Gastroesophageal sphincter (tissue), 4 donors: ENCODE results near the gene KRT40. TPM values are rescaled to one million over a fixed set of nuclear protein-coding genes. Genes with fewer than 3 reads are reported as not detected.

Experiments
- ATAC-seq: fragments of 150-250 bp; one replicate; pipeline ENCODE4 v1.9.1; 2016; ENCODE audit warnings: mild to moderate bottlenecking, moderate library complexity
- H3K27ac ChIP-seq, 4 donors: fragments of 200-600 bp; sonication (generic) in 3 of 4; 1 replicate in 3 of 4; 2 replicates in 1 of 4; pipeline ENCODE4 v1.5.1; 2016 to 2019
- H3K27me3 ChIP-seq: fragments of 200-600 bp; sonication (generic); one replicate; pipeline ENCODE4 v1.5.1; 2019
- H3K36me3 ChIP-seq, 2 donors: fragments of 200-600 bp; sonication (generic); one replicate each; pipeline ENCODE4 v1.5.1; 2019; ENCODE audit warnings: control low read depth in 1 of 2
- H3K4me1 ChIP-seq, 3 donors: fragments of 200-600 bp; sonication (generic); 1 replicate in 2 of 3; 2 replicates in 1 of 3; pipeline ENCODE4 v1.5.1; 2016 to 2019; ENCODE audit warnings: control low read depth in 2 of 3
- H3K4me3 ChIP-seq, 2 donors: fragments of 200-600 bp; sonication (generic); one replicate each; pipeline ENCODE4 v1.5.1; 2019; ENCODE audit warnings: mild to moderate bottlenecking in 1 of 2, moderate library complexity in 1 of 2
- H3K9me3 ChIP-seq, 3 donors: fragments of 200-600 bp; sonication (generic); one replicate each; pipeline ENCODE4 v1.5.1; 2017 to 2019; ENCODE audit warnings: control low read depth in 2 of 3
- EP300 ChIP-seq: sonication (generic); formaldehyde crosslinking; IDR thresholded peaks from one replicate; pipeline ENCODE4 v1.6.1; 2017; ENCODE audit warnings: antibody characterized with exemption, mild to moderate bottlenecking
- POLR2A ChIP-seq, 2 donors: fragments of 450-650 bp; IDR thresholded peaks; one replicate each; pipeline ENCODE4 v1.6.1; 2017; ENCODE audit warnings: antibody characterized with exemption in 2 of 2, mild to moderate bottlenecking in 2 of 2, moderate library complexity in 1 of 2
- POLR2AphosphoS5 ChIP-seq: sonication (generic); formaldehyde crosslinking; IDR thresholded peaks from one replicate; pipeline ENCODE4 v1.6.1; 2017; ENCODE audit warnings: antibody characterized with exemption
- WGBS, 2 donors: methylation state at CpG; one replicate each; pipeline ENCODE4 v1.1.5; 2018; ENCODE audit warnings: low coverage in 1 of 2; 5-methylcytosine and 5-hydroxymethylcytosine counted together
- total RNA-seq, 4 donors: library from RNA; depleted of rRNA; stranded (reverse); fragments of >200 nt; gene quantifications; one replicate each; pipeline ENCODE4 v1.1.0, GENCODE V29; 2016
- TF ChIP-seq, protein P1 (sequence below), 4 experiments: fragments of 200-600 bp in 2 of 4; fragments of 450-650 bp in 2 of 4; sonication (generic) in 1 of 4; IDR thresholded peaks; one replicate each; pipeline ENCODE4 v1.5.1; 2017 to 2019; ENCODE audit warnings: antibody characterized with exemption in 4 of 4, mild to moderate bottlenecking in 2 of 4, moderate library complexity in 2 of 4

The KRT40 gene
- total RNA-seq, 4 donors from 2014 or later, result not detected

DNA sequence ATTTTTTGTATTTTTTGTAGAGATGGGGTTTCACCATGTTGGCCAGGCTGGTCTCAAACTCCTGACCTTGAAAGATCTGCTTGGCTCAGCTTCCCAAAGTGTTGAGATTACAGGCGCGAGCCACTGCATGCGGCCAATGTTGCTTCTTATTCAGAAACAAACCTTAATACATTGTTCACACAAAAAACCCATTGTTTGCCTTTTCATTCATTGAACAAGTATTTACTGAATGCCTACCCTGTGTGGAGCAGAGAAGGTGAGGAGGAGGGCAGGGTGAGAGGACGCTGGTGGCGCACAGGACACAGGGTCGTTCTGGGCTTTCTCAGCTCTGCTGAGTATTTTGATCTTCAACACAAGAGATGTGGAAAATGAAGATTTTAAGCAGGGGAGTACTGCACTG, 38.7 kb downstream of the KRT40 start:
- no peak for ATAC-seq
- TF ChIP-seq POLR2AphosphoS5, result no peak
- no peak for TF ChIP-seq EP300
- TF ChIP-seq, protein P1, sequence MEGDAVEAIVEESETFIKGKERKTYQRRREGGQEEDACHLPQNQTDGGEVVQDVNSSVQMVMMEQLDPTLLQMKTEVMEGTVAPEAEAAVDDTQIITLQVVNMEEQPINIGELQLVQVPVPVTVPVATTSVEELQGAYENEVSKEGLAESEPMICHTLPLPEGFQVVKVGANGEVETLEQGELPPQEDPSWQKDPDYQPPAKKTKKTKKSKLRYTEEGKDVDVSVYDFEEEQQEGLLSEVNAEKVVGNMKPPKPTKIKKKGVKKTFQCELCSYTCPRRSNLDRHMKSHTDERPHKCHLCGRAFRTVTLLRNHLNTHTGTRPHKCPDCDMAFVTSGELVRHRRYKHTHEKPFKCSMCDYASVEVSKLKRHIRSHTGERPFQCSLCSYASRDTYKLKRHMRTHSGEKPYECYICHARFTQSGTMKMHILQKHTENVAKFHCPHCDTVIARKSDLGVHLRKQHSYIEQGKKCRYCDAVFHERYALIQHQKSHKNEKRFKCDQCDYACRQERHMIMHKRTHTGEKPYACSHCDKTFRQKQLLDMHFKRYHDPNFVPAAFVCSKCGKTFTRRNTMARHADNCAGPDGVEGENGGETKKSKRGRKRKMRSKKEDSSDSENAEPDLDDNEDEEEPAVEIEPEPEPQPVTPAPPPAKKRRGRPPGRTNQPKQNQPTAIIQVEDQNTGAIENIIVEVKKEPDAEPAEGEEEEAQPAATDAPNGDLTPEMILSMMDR (IDR thresholded peaks at IDR 0.05), result no peak
- no peak for TF ChIP-seq POLR2A (IDR thresholded peaks at IDR 0.05)

DNA sequence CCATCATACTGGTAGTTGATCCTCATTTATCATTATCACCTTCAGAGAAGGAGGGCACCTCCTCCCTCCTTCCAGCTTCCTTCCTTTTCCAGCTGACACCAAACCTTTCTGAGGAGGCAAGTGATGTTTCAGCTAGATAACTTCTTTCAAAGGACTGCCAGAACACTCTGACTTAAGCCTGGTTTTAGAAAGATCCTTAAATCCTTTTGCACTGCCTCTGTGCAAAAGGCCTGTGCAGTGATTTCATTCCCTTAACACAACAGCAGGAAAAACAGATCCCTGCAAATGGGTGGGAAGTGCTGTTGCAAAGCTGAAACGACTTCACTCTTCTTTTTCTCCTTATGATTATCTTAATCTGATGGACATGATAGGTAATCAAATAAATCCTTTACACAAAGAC, 39.6 kb downstream of the KRT40 start:
- TF ChIP-seq POLR2AphosphoS5 (no peak), POLR2A (IDR thresholded peaks at IDR 0.05) (no peak)
- TF ChIP-seq, protein P1 (IDR thresholded peaks at IDR 0.05), result no peak
- no peaks in the 10 kb centered on the region for H3K4me1 ChIP-seq
- peaks cover 29% of the 10 kb centered on the region for H3K27me3 ChIP-seq
- H3K9me3 ChIP-seq, result no peaks in the 10 kb centered on the region
- H3K36me3 ChIP-seq, result no peaks in the 10 kb centered on the region
- no peak overlapping the region for H3K4me3 ChIP-seq
- ATAC-seq, result no peak
- no peak overlapping the region for H3K27ac ChIP-seq
- 36 to 82% methylated on average over 1 of the region's 1 CpG for WGBS, 2 donors

More for the DNA sequence above, 38.7 kb downstream of the KRT40 start:
- Histone ChIP-seq H3K27ac (no peak overlapping the region), H3K9me3 (no peaks in the 10 kb centered on the region), H3K4me3 (no peak overlapping the region), H3K27me3 (peaks cover 35% of the 10 kb centered on the region), H3K36me3 (no peaks in the 10 kb centered on the region), H3K4me1 (no peaks in the 10 kb centered on the region)
- WGBS, 2 donors, result 87% methylated on average over 3 of the region's 6 CpGs; no CpG with 5 or more reads in 1 of the 2 donors

DNA sequence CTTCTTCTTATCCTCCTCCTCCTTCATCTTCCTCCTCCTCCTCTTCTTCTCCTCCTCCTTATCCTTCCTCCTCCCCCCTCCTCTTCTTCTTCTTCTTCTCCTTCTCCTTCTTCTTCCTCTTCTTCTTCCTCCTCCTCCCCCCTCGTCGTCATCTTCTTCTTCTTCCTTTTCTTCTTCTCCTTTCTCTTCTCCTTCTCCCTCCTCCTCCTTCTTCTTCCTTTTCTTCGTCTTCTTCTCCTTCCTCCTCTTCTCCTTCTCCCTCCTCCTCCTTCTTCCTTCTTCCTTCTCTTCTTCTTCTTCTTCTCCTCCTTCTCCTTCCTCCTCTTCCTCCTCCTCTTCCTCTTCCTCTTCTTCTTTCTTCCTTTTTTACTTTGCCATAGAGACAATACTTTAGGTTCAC, 41.6 kb downstream of the KRT40 start:
- no peaks in the 10 kb centered on the region for H3K36me3 ChIP-seq
- H3K4me1 ChIP-seq, result peaks cover 0 to 2% (median 0%) of the 10 kb centered on the region in 3 donors
- no peaks in the 10 kb centered on the region for H3K9me3 ChIP-seq
- H3K27me3 ChIP-seq, result peaks cover 17% of the 10 kb centered on the region
- TF ChIP-seq POLR2A (IDR thresholded peaks at IDR 0.05) (no peak), POLR2AphosphoS5 (no peak), EP300 (no peak)
- TF ChIP-seq, protein P1 (IDR thresholded peaks at IDR 0.05), result no peak
- no peak for ATAC-seq
- WGBS, 2 donors, result 80 to 94% methylated on average over 3 of the region's 3 CpGs
- no peak overlapping the region for H3K4me3 ChIP-seq
- H3K27ac ChIP-seq, result no peak overlapping the region

DNA sequence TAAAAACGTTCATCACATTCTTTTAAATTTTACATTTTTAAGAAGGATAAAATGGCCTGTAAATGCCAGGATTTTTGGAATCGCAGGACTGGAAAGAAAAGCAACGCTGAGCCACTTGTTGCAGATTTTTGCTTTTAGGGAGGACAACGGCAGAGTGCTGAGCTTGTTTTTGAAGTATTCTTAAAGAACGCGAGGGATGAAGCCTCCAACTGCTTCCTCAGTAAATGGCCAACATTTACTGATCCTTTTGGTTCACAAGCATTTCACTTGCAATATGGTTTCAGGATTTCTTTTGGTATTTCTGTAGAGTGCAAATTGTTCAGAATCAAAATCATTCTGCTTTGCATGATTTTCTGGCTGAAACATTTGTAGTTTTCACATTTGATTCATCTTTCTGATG, 43.9 kb downstream of the KRT40 start:
- Histone ChIP-seq H3K9me3 (no peaks in the 10 kb centered on the region), H3K4me3 (no peak overlapping the region), H3K27me3 (peaks cover 4% of the 10 kb centered on the region), H3K27ac (no peak overlapping the region), H3K36me3 (no peaks in the 10 kb centered on the region), H3K4me1 (peaks cover 0 to 9% (median 0%) of the 10 kb centered on the region in 3 donors)
- TF ChIP-seq, protein P1 (IDR thresholded peaks at IDR 0.05), result no peak
- no peak for TF ChIP-seq POLR2A (IDR thresholded peaks at IDR 0.05)
- TF ChIP-seq POLR2AphosphoS5, result no peak
- no peak for TF ChIP-seq EP300
- WGBS, 2 donors, result 73 to 90% methylated on average over 6 of the region's 6 CpGs
- no peak for ATAC-seq

DNA sequence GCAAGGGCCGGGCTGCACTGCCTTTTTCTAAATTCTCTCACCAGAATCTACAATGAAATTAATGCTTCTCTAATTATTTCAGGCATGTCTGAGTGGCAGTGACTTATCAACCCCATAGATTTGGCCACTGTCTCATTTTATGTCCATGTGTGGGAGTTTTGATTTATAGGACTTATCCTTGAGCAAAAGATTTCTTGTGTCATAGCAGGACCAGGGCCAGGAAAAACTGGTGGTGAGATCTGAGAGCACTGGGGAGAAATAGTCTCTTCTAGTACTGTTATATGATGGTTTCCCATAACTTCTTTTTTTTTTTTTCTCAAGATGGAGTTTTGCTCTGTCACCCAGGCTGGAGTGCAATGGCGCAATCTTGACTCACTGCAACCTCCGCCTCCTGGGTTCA, 45.1 kb downstream of the KRT40 start:
- Histone ChIP-seq H3K36me3 (no peaks in the 10 kb centered on the region), H3K9me3 (no peaks in the 10 kb centered on the region), H3K27ac (no peak overlapping the region), H3K4me1 (peaks cover 0 to 9% (median 0%) of the 10 kb centered on the region in 3 donors), H3K4me3 (no peak overlapping the region), H3K27me3 (no peaks in the 10 kb centered on the region)
- TF ChIP-seq, protein P1 (IDR thresholded peaks at IDR 0.05), result no peak
- TF ChIP-seq POLR2AphosphoS5 (no peak), EP300 (no peak), POLR2A (IDR thresholded peaks at IDR 0.05) (no peak)
- 94 to 98% methylated on average over 2 to 3 of the region's 3 CpGs for WGBS, 2 donors
- no peak for ATAC-seq
